Measurements from ENCODE around the gene EGLN2.
"Not testable (repeated sequence)": the region's sequence is repeated elsewhere in the genome, so short reads cannot be mapped to it uniquely, and the experiment has no call there.

EGLN2 gene

DNA sequence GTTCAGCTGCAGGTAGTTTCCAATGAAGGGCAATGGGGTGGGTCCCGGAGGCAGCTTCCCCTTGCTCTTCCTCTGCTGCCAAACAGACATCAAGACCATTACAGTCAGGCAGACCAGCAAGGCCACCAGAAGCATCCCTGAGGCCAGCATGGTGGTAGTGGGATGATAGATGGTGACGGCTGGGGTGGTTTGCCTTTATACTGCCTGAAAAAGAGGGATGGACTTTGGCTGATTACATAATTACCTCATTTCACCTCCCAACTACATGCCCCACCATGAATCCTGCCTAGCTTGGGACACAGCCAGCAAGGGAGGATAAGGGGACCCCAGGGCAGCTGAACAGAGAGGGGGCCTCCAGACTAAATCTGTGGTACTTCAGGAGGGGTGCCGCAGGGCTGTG, 51.3 kb downstream of the EGLN2 start, which contains the start of gene CYP2A6:
Gene CYP2A6, minus strand, starts transcription at position 171 of the 400 bp plus-strand sequence. Its CDS starts 21 bp downstream, at position 150.
- DNase-seq = not testable (repeated sequence)

DNA sequence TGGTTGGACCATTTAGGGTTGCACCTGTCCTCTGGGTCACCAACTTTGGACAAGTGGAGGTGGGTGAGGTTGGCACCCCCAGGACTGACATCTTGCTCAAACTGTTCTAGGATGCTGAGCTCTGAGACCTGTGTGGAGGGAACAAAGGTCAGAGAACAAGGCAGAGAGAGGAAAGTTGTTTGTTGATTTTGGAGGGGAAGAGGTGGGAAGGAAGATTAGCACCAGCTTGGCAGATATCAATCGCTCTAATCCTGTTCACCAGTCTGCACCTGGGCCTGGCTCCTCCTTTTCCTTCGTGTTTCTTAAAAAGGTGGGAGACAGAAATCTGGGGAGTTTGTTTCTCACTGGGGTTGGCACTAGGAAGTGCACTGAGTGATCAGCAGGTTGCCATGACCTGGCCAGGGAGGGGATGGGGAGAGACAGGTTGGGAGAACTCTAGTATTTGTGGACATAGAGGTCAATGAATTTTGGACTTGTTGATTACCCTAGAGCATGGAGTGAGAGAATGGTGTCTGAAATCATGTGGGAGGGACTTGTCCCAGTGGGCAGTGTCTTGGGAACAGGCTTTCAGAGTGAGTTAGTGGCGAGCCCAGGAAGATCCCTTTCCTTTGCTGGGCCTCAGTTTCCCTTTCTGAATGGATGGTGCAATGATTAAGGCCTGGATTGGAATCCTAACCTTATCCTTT, 53.6 kb downstream of the EGLN2 start:
- DNase-seq = not testable (repeated sequence)

Measured in activated CD8-positive, alpha-beta memory T cell treated with anti-CD3 and anti-CD28 coated beads, Interleukin-2, amount 50 U/mL, for 4 hours (primary cell).